DMS 273 treated with DMSO at 0.1 percent for 48 hours (cell line): ENCODE data around the gene CT45A8.
"Not testable (repeated sequence)": the region's sequence is repeated elsewhere in the genome, so short reads cannot be mapped to it uniquely, and the experiment has no call there.

ENCODE experiments used
- DNase-seq: peaks from one replicate; lab custom pipeline; 2025; lab: John Stamatoyannopoulos, UW

Gene CT45A8

GRCh38 chrX:135854438-135854837, at the start of gene CT45A8:
TSS of gene CT45A8 (minus strand) at chrX:135854538. CDS start at chrX:135850783, 3,755 bp downstream.
- DNase-seq = not testable (repeated sequence)

GRCh38 chrX:135893294-135893817, 39.0 kb upstream of the CT45A8 start, which contains the start of the genes CT45A10 and SAGE1:
TSS of gene CT45A10 (minus strand) at chrX:135893444. CDS start at chrX:135885344, 8,100 bp downstream.
TSS of gene SAGE1 (plus strand) at chrX:135893716. CDS start at chrX:135896243, 2,527 bp downstream.
- no peak for DNase-seq

GRCh38 chrX:135892781-135893180, 38.4 kb upstream of the CT45A8 start:
- DNase-seq = no peak

GRCh38 chrX:135890087-135890585, 35.8 kb upstream of the CT45A8 start:
- no peak for DNase-seq

GRCh38 chrX:135888976-135889375, 34.6 kb upstream of the CT45A8 start:
- not testable (repeated sequence) for DNase-seq

- not testable (repeated sequence) for DNase-seq
These were observed 33.9 kb upstream of the CT45A8 start for GRCh38 chrX:135888230-135888629.

- not testable (repeated sequence) for DNase-seq
These were observed 28.4 kb upstream of the CT45A8 start for GRCh38 chrX:135882741-135883140.

GRCh38 chrX:135871712-135872111, 17.4 kb upstream of the CT45A8 start, which contains the start of gene CT45A9:
TSS of gene CT45A9 (minus strand) at chrX:135871812. CDS start at chrX:135868061, 3,751 bp downstream.
- DNase-seq = not testable (repeated sequence)

GRCh38 chrX:135837180-135837579, 17.2 kb downstream of the CT45A8 start, which contains the start of gene CT45A7:
TSS of gene CT45A7 (minus strand) at chrX:135837280. CDS start at chrX:135833533, 3,747 bp downstream.
- not testable (repeated sequence) for DNase-seq

- not testable (repeated sequence) for DNase-seq
These were observed 34.4 kb downstream of the CT45A8 start, which contains the start of gene CT45A2 for GRCh38 chrX:135819912-135820311. TSS of gene CT45A2 (minus strand) at chrX:135820012. CDS start at chrX:135816265, 3,747 bp downstream.

- not testable (repeated sequence) for DNase-seq
These were observed 51.7 kb downstream of the CT45A8 start, which contains the start of gene CT45A6 for GRCh38 chrX:135802687-135803086. TSS of gene CT45A6 (minus strand) at chrX:135802787. CDS start at chrX:135798993, 3,794 bp downstream.
